Prostate gland (tissue), 2 donors: ENCODE measurements around the gene UQCC3.

Experiments used
- POLR2AphosphoS5 ChIP-seq: sonication (generic); formaldehyde crosslinking; IDR thresholded peaks from one replicate; pipeline ENCODE4 v1.6.1; 2017; ENCODE audit warnings: antibody characterized with exemption
- TF ChIP-seq, protein P1 (sequence below), 4 experiments: fragments of 200-600 bp in 2 of 4; fragments of 450-650 bp in 2 of 4; sonication (generic) in 2 of 4; IDR thresholded peaks; 1 replicate in 3 of 4; 2 replicates in 1 of 4; pipeline ENCODE4 v1.5.1; 2016 to 2019; ENCODE audit warnings: antibody characterized with exemption in 4 of 4, mild to moderate bottlenecking in 2 of 4, moderate library complexity in 2 of 4

DNA sequence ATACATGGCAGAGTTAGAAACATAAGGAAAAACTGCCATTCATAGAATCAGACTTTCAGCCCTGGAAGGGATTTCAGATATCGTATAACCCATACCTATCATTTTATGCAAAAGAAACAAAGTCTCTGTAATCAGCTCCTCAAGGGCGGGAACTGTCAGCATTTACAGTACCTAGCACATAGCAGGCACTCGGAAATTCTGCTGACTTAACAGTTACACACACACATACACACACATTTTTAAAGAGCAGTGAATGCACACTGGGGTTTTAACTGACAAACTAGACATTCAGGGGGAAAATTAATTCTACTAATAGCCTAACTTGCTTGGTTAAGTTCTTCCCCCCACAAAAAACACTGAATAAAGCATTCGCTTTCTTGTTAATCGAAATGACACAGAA lies 44.7 kb downstream of the UQCC3 start:
- TF ChIP-seq, protein P1, sequence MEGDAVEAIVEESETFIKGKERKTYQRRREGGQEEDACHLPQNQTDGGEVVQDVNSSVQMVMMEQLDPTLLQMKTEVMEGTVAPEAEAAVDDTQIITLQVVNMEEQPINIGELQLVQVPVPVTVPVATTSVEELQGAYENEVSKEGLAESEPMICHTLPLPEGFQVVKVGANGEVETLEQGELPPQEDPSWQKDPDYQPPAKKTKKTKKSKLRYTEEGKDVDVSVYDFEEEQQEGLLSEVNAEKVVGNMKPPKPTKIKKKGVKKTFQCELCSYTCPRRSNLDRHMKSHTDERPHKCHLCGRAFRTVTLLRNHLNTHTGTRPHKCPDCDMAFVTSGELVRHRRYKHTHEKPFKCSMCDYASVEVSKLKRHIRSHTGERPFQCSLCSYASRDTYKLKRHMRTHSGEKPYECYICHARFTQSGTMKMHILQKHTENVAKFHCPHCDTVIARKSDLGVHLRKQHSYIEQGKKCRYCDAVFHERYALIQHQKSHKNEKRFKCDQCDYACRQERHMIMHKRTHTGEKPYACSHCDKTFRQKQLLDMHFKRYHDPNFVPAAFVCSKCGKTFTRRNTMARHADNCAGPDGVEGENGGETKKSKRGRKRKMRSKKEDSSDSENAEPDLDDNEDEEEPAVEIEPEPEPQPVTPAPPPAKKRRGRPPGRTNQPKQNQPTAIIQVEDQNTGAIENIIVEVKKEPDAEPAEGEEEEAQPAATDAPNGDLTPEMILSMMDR (IDR thresholded peaks at IDR 0.05) = no peak
- TF ChIP-seq POLR2AphosphoS5 = no peak
